ENCODE measurements around the gene CDKN2AIPNL.
"Not testable (repeated sequence)": the region's sequence is repeated elsewhere in the genome, so short reads cannot be mapped to it uniquely, and the experiment has no call there.

The CDKN2AIPNL gene

GRCh38 chr5:134437847-134438581 is 26.3 kb upstream of the CDKN2AIPNL start:
- DNase-seq, result peak; percentile 73

DNA sequence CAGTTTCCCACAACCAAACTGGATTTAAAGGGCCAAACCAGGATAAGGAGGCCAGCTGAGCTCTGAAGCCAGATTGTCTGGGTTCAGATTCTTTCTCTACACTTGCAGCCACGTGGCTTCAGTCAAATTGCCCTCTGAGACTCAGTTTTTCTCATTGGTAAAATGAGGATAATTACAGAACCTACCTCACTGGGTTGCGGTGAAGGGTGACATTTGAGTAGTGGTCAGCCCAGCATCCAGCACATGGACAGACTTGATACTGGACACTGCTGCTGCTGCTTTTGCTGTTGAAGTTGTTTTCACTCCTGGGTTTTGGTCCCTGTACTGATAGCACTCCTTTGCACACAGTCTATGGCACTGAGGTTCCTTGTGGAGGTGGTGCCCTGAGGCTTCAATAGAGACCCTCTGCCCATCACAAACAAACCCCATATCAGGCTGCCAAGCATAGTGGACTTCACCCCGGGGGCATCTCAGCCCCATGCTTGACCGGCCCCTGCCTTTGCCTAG is 25.7 kb upstream of the CDKN2AIPNL start:
- DNase-seq, result no peak

GRCh38 chr5:134436523-134437339 is 25.1 kb upstream of the CDKN2AIPNL start:
- DNase-seq, result peak; percentile 94

- no peak for DNase-seq
Observed at GRCh38 chr5:134435560-134435959, 23.9 kb upstream of the CDKN2AIPNL start.

GRCh38 chr5:134432677-134433359 is 21.1 kb upstream of the CDKN2AIPNL start:
- no peak for DNase-seq

DNA sequence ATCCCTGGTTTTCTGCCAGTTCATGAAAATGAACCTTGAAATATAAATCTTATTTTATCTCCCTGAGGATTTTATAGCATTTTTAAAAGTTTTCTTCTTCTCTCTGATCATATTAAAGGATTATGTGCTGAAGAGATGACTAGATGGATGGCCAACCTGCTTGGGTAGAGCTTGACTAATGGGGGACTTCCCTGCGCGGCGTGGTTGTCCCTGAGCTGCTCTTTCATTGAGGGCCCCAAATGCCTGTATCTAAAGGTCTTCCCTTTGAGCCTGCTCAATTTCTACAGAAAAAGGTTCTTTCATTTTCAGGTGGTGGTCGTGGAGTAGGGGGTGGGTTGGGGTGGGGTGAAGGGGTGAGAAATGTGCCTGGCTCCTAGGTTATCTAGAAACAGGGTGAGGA is 20.5 kb upstream of the CDKN2AIPNL start:
- DNase-seq, result no peak

DNA sequence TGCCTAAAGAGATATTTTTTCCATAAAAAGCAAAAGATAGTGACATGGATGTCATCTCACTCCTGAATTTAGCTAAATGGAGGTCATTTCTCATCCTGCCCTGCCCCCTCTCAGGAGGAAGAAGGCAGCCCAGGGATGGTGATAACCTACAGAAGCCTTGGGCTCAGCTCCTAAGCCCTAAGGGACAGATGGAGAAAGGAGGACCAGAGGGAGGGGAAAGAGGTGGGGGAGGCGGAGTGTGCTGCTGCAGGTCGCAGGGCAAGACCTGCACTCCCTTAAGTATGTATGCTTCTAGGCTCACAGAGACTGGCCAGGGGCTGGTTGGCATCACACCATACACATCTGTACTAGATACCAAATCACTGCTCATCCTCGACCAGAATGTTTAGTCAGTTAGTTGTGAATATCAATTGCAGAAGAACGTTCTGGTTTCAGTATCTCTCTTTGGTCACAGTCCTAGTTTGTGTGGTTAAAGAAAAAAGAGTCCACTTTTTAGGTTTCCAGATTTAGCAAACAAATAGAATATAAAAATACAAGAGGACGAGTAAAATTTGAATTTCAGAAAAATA is 18.4 kb upstream of the CDKN2AIPNL start:
- DNase-seq, result no peak

DNA sequence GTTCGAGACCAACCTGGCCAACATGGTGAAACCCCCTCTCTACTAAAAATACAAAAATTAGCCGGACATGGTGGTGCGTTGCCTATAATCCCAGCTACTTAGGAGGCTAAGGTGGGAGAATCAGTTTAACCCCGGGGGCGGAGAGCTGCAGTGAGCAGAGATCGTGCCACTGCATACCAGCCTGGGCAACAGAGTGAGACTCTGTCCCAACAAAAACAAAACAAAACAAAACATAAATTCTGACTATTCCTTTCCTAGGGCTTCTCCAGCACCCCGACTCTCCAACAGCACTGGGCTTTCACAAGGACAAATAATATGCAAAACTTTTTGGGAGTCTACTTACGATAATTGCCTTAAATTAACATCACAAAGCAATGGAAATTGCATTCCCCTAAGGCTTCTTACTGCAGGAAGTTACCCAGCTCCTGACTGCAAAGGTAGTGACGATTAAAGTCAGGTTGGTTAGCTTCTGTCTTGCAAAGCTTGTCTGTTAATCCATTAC is 15.9 kb upstream of the CDKN2AIPNL start:
- DNase-seq, result no peak

GRCh38 chr5:134426361-134426760 is 14.7 kb upstream of the CDKN2AIPNL start:
- no peak for DNase-seq

DNA sequence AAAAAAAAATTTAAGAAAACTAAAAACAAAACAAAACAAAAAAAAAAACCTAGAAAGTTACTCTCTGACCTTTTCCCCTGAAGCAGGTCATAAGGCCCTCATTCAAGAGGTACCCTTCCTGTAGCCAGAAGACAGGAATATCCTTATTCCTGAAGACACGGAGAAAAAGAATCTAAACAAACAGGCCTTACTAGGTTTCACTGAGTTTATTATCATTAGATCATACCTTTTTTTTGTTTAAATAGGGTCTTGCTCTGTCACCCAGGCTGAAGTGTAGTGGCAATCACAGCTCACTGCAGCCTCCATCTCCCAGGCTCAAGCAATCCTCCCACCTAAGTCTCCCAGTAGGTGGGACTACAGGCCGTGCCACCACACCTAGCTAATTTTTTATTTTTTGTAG is 11.7 kb upstream of the CDKN2AIPNL start:
- no peak for DNase-seq

DNA sequence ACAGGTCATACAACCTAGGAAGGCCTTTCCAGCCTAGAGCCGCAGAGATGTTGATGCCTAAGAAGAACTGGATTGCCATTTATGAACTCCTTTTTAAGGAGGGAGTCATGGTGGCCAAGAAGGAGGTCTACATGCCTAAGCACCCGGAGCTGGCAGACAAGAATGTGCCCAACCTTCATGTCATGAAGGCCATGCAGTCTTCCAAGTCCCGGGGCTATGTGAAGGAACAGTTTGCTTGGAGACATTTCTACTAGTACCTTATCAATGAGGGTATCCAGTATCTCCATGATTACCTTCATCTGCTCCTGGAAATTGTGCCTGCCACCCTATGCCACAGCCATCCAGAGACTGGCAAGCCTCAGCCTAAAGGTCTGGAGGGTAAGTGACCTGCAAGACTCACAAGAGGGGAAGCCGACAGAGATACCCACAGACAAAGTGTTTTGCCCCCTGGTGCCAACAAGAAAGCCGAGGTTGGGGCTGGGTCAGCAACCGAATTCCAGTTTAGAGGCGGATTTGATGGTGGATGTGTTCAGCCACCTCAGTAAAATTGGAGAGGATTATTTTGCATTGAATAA is 11.2 kb upstream of the CDKN2AIPNL start:
- DNase-seq, result no peak

- not testable (repeated sequence) for DNase-seq
Observed at GRCh38 chr5:134421038-134421437, 9.4 kb upstream of the CDKN2AIPNL start.

DNA sequence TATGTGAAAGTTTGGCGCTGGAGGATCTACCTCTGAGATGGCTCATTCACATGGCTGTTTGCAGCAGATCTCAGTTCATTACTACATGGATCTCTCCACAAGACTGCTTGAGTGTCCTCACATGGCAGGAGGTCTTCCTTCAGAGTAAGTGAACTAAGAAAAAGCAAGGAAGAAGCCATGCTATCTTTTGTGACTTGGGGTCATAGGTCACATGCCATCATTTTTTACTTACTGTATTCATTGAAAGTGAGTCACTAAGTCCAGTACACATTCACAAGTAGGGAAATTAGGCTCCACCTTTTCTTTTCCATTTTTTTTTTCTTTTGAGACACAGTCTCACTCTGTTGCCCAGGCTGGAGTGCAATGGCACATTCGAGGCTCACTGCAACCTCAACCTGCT is 8.7 kb upstream of the CDKN2AIPNL start:
- no peak for DNase-seq

GRCh38 chr5:134418958-134419357 is 7.3 kb upstream of the CDKN2AIPNL start:
- no peak for DNase-seq

DNA sequence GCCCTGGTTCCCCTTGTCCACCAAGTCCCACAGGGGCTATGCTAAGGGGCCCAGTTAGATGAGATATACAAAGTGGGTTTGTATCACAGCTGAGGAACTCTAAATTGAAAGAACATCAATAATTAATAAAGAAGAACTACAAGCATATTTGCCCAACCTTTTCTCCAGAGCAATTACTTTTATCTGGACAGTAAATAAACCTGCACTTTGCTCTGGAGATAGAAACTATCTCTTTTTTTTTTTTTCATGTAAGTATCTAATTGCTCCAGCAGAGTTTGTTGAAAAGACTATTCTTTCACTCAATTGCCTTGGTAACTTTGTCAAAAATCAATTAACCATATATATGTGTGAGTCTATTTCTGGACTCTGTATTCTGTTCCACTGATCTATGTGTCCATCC is 6.0 kb upstream of the CDKN2AIPNL start:
- DNase-seq, result no peak

- no peak for DNase-seq
Observed at GRCh38 chr5:134413046-134413445, 1.4 kb upstream of the CDKN2AIPNL start.

DNA sequence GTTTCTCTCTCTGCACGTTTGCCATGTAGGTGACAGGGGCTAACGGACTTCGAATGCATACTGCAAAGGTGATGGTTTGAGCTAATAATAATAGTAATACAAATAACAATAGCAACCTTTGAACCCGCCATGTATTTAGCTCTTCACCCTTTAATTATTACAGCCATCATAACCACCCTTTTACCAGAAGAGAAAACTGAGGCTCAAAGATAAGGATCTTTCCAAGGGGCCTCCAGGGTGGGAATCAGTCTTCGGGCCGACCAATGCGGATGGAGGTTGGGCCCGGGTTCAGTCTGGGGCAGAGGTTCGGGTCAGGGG is 494 bp downstream of the CDKN2AIPNL start:
- DNase-seq, result no peak

- DNase-seq, result no peak
Observed at GRCh38 chr5:134410822-134411221, 859 bp downstream of the CDKN2AIPNL start.

DNA sequence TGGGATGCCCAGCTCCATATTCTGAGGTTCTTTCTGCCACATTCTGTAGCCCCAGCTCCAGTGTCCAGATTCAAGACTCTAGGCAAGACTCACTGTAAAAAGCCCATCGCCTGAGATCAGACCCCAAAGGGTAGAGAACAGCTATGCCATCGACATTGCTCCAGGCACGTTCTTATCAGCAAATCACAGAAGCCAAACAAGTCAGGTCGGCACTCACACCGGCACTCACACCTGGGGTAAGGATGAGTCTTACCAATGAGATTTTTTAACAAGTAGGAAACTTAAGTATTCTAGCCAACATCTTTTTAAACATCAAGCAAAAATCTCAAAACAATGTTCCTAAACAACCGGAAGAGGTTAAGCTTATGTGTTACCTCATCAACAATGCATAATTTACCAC is 2.4 kb downstream of the CDKN2AIPNL start:
- DNase-seq, result no peak

DNA sequence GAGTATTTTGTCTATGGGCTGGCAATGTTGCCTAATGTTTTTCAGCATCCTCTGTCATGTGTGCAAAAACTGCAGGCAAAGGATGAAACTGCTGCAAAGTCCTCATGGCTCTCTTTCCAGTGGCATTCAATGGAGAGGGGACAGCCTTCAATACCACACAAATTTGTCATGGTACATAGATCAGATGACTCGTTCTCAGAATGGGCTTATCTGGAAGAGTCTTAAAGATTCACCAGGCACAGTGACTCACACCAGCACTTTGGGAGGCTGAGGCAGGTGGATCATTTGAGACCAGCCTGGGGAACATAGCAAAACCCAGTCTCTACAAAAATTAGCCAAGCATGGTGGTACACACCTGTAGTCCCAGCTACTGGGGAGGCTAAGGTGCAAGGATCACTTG is 5.3 kb downstream of the CDKN2AIPNL start:
- DNase-seq, result no peak

DNA sequence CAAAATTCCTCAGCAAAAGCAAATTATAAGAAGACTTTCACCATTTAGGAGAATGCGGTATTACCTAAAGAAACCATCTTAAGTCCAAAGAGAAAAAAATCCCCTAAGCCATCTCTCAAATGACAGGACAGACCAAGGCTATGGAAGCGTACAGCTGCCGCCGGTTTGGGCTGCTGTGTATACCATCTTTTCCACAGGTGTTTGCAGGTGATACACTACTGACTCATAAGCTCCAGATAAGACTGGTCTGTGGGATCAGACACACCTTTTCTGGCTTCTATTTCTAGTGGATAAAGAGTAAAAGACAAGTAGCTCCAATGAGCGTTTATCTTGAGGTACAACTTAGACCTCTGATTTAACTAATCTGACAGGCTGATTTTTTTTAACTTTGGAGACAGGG is 7.7 kb downstream of the CDKN2AIPNL start:
- no peak for DNase-seq

GRCh38 chr5:134398609-134399155 is 13.0 kb downstream of the CDKN2AIPNL start:
- no peak for DNase-seq

GRCh38 chr5:134397196-134397595 is 14.5 kb downstream of the CDKN2AIPNL start:
- no peak for DNase-seq

Measured in NCI-H2029 treated with DMSO at 0.1 percent for 48 hours (cell line).